Panc1 (cell line): ENCODE data around the gene GTF2H1. TPM values are rescaled to one million over a fixed set of nuclear protein-coding genes. Genes with fewer than 3 reads are reported as not detected.

Experiments
- ATAC-seq: fragments of 200-7000 bp; cut with Tn5 transposase; 2 replicates; pipeline ENCODE4 v1.9.1; 2020; ENCODE audit warnings: mild to moderate bottlenecking, moderate library complexity
- BruUV-seq: library from RNA; stranded (reverse); fragments of 400-500 nt; replicated peaks from 2 replicates; lab custom pipeline; 2021; lab: Mats Ljungman, UMichigan
- CTCF ChIA-PET: fragments of 300-600 bp; sonication (Branson Sonifier 250); formaldehyde crosslinking; loops from one replicate; lab custom pipeline; 2022; ENCODE audit warnings: antibody characterized with exemption; lab: Charles Lee
- POLR2A ChIA-PET: fragments of 300-600 bp; sonication (Branson Sonifier 250); formaldehyde crosslinking; loops from one replicate; lab custom pipeline; 2022; ENCODE audit warnings: antibody characterized with exemption; lab: Charles Lee
- DNase-seq: peaks from one replicate; pipeline ENCODE4 v3.0.0-alpha.2; 2010; ENCODE audit warnings: low read depth, low spot score
- H3K27ac ChIP-seq: 2 replicates; pipeline ENCODE4 v1.5.1; 2011; ENCODE audit warnings: mild to moderate bottlenecking, low read length, inconsistent platforms
- H3K27me3 ChIP-seq: fragments of 200-500 bp; sonication (Bioruptor generic); 2 replicates; pipeline ENCODE4 v1.6.0; 2014; ENCODE audit warnings: low read length, inconsistent platforms; ENCODE audit not compliant: control insufficient read depth, insufficient read depth
- H3K36me3 ChIP-seq: fragments of 200-500 bp; sonication (Bioruptor generic); 2 replicates; pipeline ENCODE4 v1.5.1; 2014; ENCODE audit warnings: inconsistent platforms, mild to moderate bottlenecking, low read length, moderate library complexity; ENCODE audit not compliant: control insufficient read depth, insufficient read depth
- H3K4me1 ChIP-seq: 2 replicates; pipeline ENCODE4 v1.5.1; 2011; ENCODE audit warnings: inconsistent platforms, mild to moderate bottlenecking, low read length, moderate library complexity; ENCODE audit not compliant: control insufficient read depth, insufficient read depth
- H3K4me3 ChIP-seq, 2 experiments: 2 replicates each; pipeline ENCODE4 v1.5.1; 2011 to 2012; ENCODE audit warnings: low read depth in 2 of 2, low read length in 2 of 2, mild to moderate bottlenecking in 2 of 2, inconsistent platforms in 1 of 2, moderate library complexity in 1 of 2
- H3K9me3 ChIP-seq: fragments of 200-500 bp; sonication (Bioruptor generic); 2 replicates; pipeline ENCODE4 v1.5.1; 2014; ENCODE audit warnings: low read depth, mild to moderate bottlenecking, inconsistent platforms, low read length, moderate library complexity; ENCODE audit not compliant: control insufficient read depth, insufficient read depth
- CTCF ChIP-seq: fragments of 450-650 bp; IDR thresholded peaks from 2 replicates; pipeline ENCODE4 v1.5.1; 2017; ENCODE audit warnings: mild to moderate bottlenecking
- POLR2AphosphoS5 ChIP-seq: IDR thresholded peaks from 2 replicates; pipeline ENCODE4 v1.6.1; 2012; ENCODE audit warnings: mild to moderate bottlenecking, low read depth, low read length, moderate library complexity
- REST ChIP-seq, 2 experiments: IDR thresholded peaks; 2 replicates each; pipeline ENCODE4 v1.6.1; 2011 to 2012; ENCODE audit warnings: low read depth in 2 of 2, control low read depth in 1 of 2, low read length in 1 of 2, mild to moderate bottlenecking in 1 of 2, moderate library complexity in 1 of 2; ENCODE audit not compliant: insufficient read depth in 1 of 2
- SIN3A ChIP-seq: IDR thresholded peaks from 2 replicates; pipeline ENCODE4 v1.6.1; 2012; ENCODE audit warnings: low read depth, mild to moderate bottlenecking, low read length, moderate library complexity, borderline replicate concordance; ENCODE audit not compliant: insufficient read depth
- TCF7L2 ChIP-seq: IDR thresholded peaks from 2 replicates; pipeline ENCODE4 v1.6.1; 2011; ENCODE audit warnings: mild to moderate bottlenecking, low read depth, low read length, inconsistent platforms
- in situ Hi-C: cut with HindIII; loops from 2 replicates; pipeline ENCODE4 v1.10.0; 2016; ENCODE audit warnings: low sequenced_read_pairs, low pct_unique_long_range_greater_than_20kb
- intact Hi-C: fragments of 100-400 bp; cut with micrococcal nuclease; formaldehyde crosslinking; loops from one replicate; pipeline ENCODE4 v1.10.0; 2022; ENCODE audit not compliant: unreplicated experiment
- total RNA-seq: library from RNA; stranded (reverse); gene quantifications from one replicate; pipeline ENCODE4 v1.2.1, GENCODE V29; 2021; ENCODE audit not compliant: unreplicated experiment

Gene GTF2H1
- total RNA-seq, 1 experiment from 2014 or later: 60.6 TPM

GRCh38 chr11:18310800-18311340 lies 11.5 kb upstream of the GTF2H1 start:
- ATAC-seq (no peak), DNase-seq (no peak)
- BruUV-seq: no TSS peak
- H3K27me3 ChIP-seq: no peaks in the 10 kb centered on the region
- H3K4me3 ChIP-seq: no peak overlapping the region
- no peaks in the 10 kb centered on the region for H3K9me3 ChIP-seq
- ChIA-PET CTCF (no interaction called here), POLR2A (interaction anchor here (0.6 to 0.7 kb wide), 2 partner anchors 162 to 209 kb away, joined by 3 read pairs; no protein-coding TSS in a partner anchor)
- no peak overlapping the region for H3K27ac ChIP-seq
- H3K36me3 ChIP-seq: peaks cover 19% of the 10 kb centered on the region
- intact Hi-C loops: no loop called here
- TF ChIP-seq CTCF: no peak
- no peak for TF ChIP-seq TCF7L2
- TF ChIP-seq REST (IDR thresholded peaks at IDR 0.05; ENCODE audit: insufficient read depth in 1 of 2, low read depth in 2 of 2, low read length in 1 of 2): no peak
- TF ChIP-seq SIN3A: no peak
- no peak for TF ChIP-seq POLR2AphosphoS5
- H3K4me1 ChIP-seq: no peaks in the 10 kb centered on the region; the same call in 1 of the 2 replicates
- in situ Hi-C loops: no loop called here

GRCh38 chr11:18312012-18312411 lies 10.4 kb upstream of the GTF2H1 start:
- in situ Hi-C loops: no loop called here
- Histone ChIP-seq H3K9me3 (no peaks in the 10 kb centered on the region), H3K27ac (no peak overlapping the region), H3K4me1 (no peaks in the 10 kb centered on the region; the same call in 1 of the 2 replicates), H3K36me3 (peaks cover 19% of the 10 kb centered on the region; the same call in 1 of the 2 replicates), H3K4me3 (no peak overlapping the region), H3K27me3 (no peaks in the 10 kb centered on the region)
- TF ChIP-seq POLR2AphosphoS5 (no peak), REST (IDR thresholded peaks at IDR 0.05; ENCODE audit: insufficient read depth in 1 of 2, low read depth in 2 of 2, low read length in 1 of 2) (no peak), CTCF (no peak), TCF7L2 (no peak), SIN3A (no peak)
- DNase-seq (no peak), ATAC-seq (no peak)
- ChIA-PET POLR2A (no interaction called here), CTCF (no interaction called here)
- intact Hi-C loops: no loop called here
- no TSS peak for BruUV-seq
